IMR-90 (cell line): ENCODE data around the gene C11orf21.

ENCODE experiments used
- BHLHE40 ChIP-seq: fragments of 150-350 bp; IDR thresholded peaks from 2 replicates; pipeline ENCODE4 v1.6.1; 2016; ENCODE audit warnings: mild to moderate bottlenecking, low read depth, low read length
- CTCF ChIP-seq: conservative IDR thresholded peaks from 2 replicates; pipeline ENCODE4 v1.5.1; 2012; ENCODE audit warnings: mild to moderate bottlenecking, low read depth, low read length, improper control_type of control experiment
- POLR2A ChIP-seq: IDR thresholded peaks from 2 replicates; pipeline ENCODE4 v1.6.1; 2012; ENCODE audit warnings: mild to moderate bottlenecking, low read depth, low read length

- TF ChIP-seq CTCF: no peak
- TF ChIP-seq BHLHE40: no peak
- no peak for TF ChIP-seq POLR2A
Observed at GRCh38 chr11:2265854-2266585, 35.7 kb downstream of the C11orf21 start.
